Esophagus squamous epithelium (tissue), 4 donors: Measurements from ENCODE around the gene STARD5.

Experiments used
- CTCF ChIP-seq, 6 experiments: fragments of 450-650 bp in 4 of 6; fragments of 200-600 bp in 2 of 6; sonication (generic) in 2 of 6; IDR thresholded peaks; one replicate each; pipeline ENCODE4 v1.5.1; 2016 to 2019; ENCODE audit warnings: antibody characterized with exemption in 6 of 6, mild to moderate bottlenecking in 4 of 6, moderate library complexity in 4 of 6
- POLR2A ChIP-seq, 4 donors: fragments of 450-650 bp; IDR thresholded peaks; one replicate each; pipeline ENCODE4 v1.6.1; 2017; ENCODE audit warnings: antibody characterized with exemption in 4 of 4, mild to moderate bottlenecking in 4 of 4, moderate library complexity in 3 of 4

- TF ChIP-seq POLR2A (IDR thresholded peaks at IDR 0.05) (no peak), CTCF (IDR thresholded peaks at IDR 0.05) (no peak)
Measured at GRCh38 chr15:81346611-81347010, 22.7 kb upstream of the STARD5 start.
